Mononuclear cell (primary cell): ENCODE data around the gene TMEM97. TPM values are rescaled to one million over a fixed set of nuclear protein-coding genes. Genes with fewer than 3 reads are reported as not detected.

Experiments used
- H3K27me3 ChIP-seq: 2 replicates; pipeline ENCODE4 v1.6.0; 2011; ENCODE audit warnings: low read length, control low read depth; ENCODE audit not compliant: insufficient read depth
- H3K4me1 ChIP-seq: 2 replicates; pipeline ENCODE4 v1.5.1; 2011; ENCODE audit warnings: mild to moderate bottlenecking, low read length, control low read depth; ENCODE audit not compliant: insufficient read depth
- H3K4me3 ChIP-seq: 2 replicates; pipeline ENCODE4 v1.5.1; 2011; ENCODE audit warnings: mild to moderate bottlenecking, low read length, moderate library complexity
- H3K9me3 ChIP-seq: 2 replicates; pipeline ENCODE4 v1.5.1; 2011; ENCODE audit warnings: low read depth, mild to moderate bottlenecking, control low read depth, low read length
- total RNA-seq: library from RNA; depleted of rRNA; stranded (reverse); fragments of >200 nt; gene quantifications from one replicate; pipeline ENCODE4 v1.2.3, GENCODE V29; 2012

Gene TMEM97
- total RNA-seq, 1 donor = 4.0 TPM

DNA sequence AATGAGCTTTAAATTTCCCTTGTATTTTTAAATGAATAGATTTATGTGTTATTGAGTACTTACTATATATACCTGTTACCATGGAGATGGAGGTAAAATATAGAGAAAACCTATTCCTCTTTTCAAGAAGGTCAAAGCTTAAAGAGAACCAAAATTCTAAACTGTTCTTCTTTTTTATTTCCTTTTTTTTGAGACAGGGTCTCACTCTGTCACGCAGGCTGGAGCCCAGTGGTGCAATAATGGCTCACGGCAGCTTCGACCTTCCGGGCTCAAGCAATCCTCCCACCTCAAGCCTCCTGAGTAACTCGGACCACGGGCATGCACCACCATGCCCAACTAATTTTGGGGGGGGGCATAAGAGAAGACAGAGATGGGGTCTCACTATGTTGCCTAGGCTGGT, 25.0 kb upstream of the TMEM97 start:
- H3K4me1 ChIP-seq = peaks cover 3% of the 10 kb centered on the region
- H3K27me3 ChIP-seq = peaks cover 9% of the 10 kb centered on the region
- H3K9me3 ChIP-seq = no peaks in the 10 kb centered on the region
- no peak overlapping the region for H3K4me3 ChIP-seq

DNA sequence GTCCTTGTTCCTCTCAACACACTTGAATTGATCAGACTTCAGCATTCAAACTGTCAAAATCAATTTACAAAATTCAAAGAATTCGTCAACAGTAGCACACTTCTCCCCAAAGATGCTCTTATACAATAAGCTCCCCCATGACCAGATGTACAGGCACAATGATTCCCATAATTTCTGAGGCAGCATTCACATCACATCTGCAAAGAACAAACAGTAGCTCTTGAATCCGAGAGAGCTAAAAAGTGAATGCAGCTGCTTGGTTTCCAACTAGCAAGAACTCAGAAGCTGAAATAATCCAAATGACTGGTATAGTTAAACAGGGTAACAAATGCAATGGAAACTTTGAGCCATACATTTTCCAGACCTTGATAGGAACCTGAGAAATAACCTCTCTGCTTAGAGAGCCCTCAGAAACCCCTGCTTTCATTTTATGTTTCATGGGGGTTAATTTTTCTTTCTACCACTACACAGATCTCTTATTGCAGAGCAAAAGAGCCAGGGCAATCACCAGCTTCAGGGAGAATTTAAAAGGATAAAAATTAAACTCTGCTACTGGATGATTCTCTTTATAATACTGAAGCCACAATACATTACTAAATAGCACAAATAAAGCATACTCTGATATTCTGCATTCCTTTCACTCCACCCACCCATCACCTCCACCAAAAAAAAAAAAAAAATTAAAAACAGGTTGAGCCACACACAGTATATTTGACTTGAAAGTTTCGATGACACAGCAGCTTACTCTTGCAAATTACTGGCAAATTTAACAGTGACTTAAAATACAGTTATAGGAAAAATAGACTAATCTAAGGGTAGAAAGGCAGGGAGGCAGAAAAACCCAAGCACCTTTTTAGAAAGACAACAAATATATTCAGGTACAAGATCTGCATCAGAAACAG, 23.1 kb upstream of the TMEM97 start:
- H3K4me3 ChIP-seq = no peak overlapping the region
- peaks cover 7% of the 10 kb centered on the region for H3K27me3 ChIP-seq
- peaks cover 3% of the 10 kb centered on the region for H3K4me1 ChIP-seq
- H3K9me3 ChIP-seq = no peaks in the 10 kb centered on the region

DNA sequence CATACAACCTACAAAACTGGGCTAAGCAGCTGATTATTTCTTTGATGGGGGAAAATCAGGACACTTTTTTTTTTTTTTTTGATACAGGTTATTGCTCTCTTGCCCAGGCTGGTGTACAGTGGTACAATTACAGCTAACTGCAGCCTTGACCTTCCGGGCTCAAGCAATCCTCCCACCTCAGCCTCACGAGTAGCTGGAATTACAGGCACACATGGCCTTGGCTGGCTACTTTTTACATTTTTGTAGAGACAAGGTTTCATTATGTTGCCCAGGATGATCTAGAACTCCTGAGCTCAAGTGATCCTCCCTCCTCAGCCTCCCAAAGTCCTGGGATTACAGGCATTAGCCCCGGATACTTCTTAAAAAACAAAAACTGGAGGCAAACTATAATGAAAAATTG, 20.6 kb upstream of the TMEM97 start:
- peaks cover 3% of the 10 kb centered on the region for H3K4me1 ChIP-seq
- no peak overlapping the region for H3K4me3 ChIP-seq
- peaks cover 2% of the 10 kb centered on the region for H3K27me3 ChIP-seq
- no peaks in the 10 kb centered on the region for H3K9me3 ChIP-seq

DNA sequence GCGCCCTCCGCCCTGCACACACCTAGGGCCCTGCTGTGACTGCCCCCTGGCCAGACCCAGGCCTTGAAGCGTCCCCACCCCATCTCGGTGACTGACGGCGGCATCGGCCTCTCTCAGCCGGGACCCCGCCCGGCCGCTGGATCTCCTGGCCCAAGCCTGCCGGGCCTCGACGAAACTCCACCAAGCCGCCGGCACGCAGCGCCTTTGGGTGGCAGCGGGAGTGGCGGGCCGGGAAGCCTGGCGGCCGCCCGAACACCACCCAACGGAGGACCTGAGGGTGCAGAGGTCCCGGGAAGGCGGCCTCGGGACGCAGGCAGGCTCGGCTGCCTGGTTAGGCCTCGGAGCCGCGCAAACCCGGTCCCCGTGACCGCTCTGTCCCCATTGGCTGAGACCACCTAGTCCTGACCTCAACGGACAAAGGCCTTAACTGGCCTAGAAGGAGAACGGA, 12.0 kb upstream of the TMEM97 start:
- Histone ChIP-seq H3K27me3 (peaks cover 43% of the 10 kb centered on the region), H3K9me3 (no peaks in the 10 kb centered on the region), H3K4me3 (no peak overlapping the region), H3K4me1 (no peaks in the 10 kb centered on the region)

DNA sequence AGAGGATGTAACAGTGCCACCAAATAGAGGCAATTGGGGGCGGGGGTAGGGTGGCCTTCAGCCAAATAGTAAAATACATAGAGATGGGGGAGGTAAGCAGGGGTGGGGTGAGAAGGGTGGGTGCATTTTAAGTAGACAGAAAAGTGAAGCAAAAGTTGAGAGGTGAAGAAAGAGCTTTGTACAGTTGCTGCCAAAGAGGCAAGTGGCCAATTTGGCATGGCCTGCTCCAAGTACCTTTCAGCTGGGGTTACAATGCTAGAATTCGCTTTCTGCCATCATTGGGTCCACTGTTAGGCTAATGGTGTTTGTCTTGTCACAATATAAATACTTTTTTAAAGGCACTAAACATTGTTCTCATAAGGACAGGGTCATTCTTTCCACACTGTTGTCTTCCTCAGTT, 5.2 kb upstream of the TMEM97 start:
- peaks cover 3% of the 10 kb centered on the region for H3K27me3 ChIP-seq
- H3K9me3 ChIP-seq = no peaks in the 10 kb centered on the region
- H3K4me1 ChIP-seq = peaks cover 8% of the 10 kb centered on the region
- no peak overlapping the region for H3K4me3 ChIP-seq

DNA sequence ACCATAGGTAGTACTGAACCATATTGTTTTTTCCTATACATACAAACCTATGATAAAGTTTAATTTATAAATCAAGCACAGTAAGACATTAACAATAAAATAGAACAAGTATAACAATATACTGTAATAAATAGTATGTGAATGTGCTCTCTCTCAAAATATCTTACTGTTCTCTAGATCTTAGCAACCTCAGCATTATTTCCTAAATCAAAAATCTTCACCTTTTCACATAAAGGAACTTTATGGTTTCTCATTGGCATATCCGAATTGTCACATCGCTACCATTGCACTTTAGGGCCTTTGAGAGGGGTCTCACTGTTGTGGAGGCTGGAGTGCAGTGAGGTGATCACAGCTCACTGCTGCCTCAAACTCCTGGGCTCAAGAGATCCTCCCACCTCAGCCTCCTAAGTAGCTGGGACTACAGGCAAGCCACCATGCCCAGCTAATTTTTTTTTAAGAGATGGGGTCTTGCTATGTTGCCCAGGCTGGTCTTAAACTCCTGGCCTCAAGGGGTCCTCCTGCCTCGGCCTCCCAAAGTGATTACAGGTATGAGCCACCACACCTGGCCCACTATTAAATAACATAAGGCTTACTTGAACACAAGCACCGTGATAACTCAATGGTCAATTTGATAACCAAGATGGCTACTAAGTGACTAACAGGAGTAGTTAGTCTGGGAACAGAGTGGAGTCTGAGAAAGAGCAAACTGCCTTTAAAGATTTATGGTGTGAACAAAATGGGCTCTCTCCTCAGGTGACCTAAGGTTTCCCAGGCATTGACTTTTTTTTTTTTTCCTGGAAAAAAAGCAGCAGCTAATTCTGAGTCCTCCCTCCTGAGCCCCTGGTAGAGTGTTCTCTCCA, 2.9 kb upstream of the TMEM97 start:
- H3K4me1 ChIP-seq = peaks cover 18% of the 10 kb centered on the region
- H3K9me3 ChIP-seq = no peaks in the 10 kb centered on the region
- H3K4me3 ChIP-seq = no peak overlapping the region
- no peaks in the 10 kb centered on the region for H3K27me3 ChIP-seq

DNA sequence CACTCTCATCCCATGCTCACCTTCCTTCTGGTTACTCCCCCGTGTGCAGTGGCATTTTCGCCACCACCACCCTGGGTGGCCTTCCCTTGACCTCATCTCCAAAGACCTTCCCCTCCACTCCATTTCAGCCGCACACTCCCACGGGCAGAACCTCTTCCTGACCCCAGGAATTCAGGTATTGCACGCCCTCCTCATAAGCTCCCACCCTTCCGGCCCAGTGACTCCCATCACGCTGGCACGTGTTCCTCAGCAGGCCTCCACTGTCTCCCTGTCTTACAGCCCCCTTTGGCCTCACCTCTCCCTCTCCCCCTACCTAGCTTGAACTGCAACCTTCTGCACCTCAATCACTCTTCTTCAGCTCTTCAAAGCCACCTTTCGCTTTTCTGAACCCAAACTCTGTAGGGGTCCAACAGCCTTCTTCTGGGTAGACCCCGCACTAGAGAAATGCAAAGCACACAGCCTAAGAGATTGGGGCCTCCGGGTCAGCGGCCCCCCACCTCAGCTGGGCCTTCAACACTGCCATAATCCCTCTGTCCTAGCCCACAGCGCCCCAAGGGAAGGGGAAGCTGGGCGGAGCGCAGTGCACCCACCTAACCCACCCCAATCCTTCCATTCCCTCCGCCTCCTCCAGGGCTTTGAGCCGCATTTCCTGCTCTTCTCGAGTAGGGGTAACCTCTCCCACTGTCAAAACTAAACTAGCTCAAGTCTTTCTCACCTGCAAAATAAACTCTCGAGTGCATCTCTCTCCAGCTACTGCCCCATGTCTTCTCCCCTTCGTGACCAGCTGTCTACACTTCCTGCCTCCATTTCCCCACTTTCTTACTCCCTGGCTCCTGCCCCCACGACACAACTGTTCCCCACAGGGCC, 1.7 kb upstream of the TMEM97 start:
- H3K27me3 ChIP-seq = no peaks in the 10 kb centered on the region
- H3K9me3 ChIP-seq = no peaks in the 10 kb centered on the region
- peaks cover 18% of the 10 kb centered on the region for H3K4me1 ChIP-seq
- H3K4me3 ChIP-seq = no peak overlapping the region

DNA sequence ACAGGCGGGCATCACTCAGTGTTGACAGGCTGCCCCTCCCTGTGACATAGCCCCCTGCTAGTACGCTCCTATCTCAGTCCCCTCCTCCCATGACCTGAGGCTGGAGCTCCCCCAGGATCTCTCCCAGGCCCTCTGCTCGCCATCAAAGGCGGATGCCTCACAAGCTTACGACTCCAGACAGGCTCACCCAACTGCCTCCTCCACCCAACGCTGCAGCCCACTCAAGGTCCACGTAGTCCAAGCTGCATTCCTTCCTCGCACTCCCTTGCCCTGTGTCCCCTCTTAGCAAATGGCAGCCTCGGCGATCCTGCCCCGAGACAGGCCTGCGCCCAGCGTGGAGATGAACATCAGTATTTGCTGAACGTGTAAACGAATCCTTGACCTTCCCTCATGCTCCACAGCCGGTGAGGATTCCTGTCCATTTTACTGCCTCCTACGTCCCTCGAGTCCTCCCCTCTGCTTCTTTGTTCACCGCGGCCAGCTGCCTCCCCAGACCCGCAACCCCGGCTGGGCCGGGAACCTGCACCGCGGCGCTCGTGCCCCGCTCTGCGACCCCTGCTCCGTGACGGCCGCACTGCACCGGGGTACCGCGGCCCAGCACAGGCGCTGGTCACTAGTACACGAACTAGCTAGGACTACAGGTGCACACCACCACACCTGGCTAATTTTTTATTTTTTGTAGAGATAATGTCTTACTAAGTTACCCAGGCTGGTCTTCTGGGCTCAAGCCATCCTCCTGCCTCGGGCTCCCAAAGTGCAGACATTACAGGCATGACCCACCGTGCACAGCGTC, 838 bp upstream of the TMEM97 start:
- Histone ChIP-seq H3K9me3 (no peaks in the 10 kb centered on the region), H3K4me3 (peak overlapping the region; percentile 55), H3K27me3 (no peaks in the 10 kb centered on the region), H3K4me1 (peaks cover 18% of the 10 kb centered on the region)

DNA sequence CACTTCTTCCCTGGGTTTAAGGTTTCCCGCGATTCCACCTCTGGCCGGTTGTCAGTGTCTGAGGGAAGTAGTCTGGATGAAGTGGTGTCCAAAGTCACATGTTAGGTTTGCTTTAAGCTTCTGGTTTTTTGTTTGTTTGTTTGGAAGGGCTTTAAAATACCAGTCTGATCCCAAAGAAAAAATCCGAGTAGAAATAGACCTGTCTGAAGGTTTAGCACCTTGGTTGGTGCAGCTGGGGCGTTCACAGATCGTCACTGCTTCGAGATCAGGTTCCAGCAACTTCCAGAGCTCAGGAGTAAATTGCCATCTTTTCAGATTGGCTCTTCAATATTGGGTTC, 567 bp downstream of the TMEM97 start:
- Histone ChIP-seq H3K4me1 (peaks cover 24% of the 10 kb centered on the region), H3K9me3 (no peaks in the 10 kb centered on the region), H3K4me3 (peak overlapping the region; percentile 55)

DNA sequence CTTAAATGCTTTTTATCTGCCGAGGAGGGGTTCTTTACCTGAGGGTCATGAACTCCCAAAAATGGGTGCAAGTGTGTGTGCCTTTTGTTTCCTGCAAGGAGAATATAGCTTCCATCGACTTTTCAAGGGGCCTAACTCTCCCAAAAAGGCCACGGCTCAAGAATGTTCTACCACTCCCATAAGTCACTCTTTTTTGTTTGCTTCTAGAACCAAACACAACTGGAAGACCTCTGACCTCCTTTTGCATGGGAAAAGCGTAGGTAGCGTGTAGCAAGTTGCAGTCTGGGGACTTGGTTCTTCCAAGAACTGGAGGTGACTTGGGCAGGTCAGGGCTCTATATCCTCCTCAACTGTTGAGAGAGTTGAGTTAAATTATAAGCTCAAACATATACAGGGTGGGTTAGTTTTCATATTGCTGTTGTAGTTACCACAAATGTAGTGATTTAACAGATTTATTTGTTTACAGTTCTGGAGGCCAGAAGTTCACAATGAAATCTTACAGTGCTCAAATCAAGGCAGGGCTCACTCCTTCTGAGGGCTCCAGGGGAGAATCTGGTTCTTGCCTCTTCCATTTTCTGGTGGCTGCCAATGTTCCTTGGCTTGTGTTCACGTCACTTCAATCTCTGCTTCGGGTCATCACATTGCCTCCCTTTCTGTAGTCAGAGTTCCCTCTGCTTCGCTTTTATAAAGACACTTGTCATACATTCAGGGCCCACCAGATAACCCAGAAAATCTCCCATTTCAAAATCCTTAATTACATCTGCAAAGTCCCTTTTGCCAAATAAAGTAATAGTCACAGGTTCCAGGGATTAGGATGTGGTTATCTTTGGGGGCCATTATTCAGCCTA, 1.4 kb downstream of the TMEM97 start:
- Histone ChIP-seq H3K9me3 (no peaks in the 10 kb centered on the region), H3K4me3 (no peak overlapping the region), H3K27me3 (no peaks in the 10 kb centered on the region), H3K4me1 (peaks cover 30% of the 10 kb centered on the region)

More for the DNA sequence above, 567 bp downstream of the TMEM97 start:
- H3K27me3 ChIP-seq = no peaks in the 10 kb centered on the region

DNA sequence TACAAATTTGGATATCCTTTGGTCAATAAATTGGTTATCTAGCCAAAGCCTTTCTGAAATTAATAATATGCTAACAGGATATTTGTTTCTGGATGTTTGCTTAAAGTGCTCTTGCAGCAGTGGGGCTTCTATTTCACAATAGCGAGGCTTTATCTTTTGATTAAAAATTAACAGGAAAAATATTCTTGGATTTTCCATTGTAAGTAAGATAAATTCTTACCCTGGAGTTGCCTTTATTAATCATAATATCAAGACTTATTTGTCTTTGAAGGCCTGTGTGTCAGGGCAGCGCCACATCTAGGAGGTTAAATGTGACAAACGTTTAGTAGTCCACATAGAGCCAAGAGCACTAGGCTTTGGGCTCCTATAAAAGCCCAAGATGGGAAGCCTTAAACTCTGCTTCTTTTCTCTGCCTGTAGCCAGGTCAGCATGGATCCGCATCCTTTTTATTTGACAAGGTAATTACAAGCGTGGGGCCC, 5.3 kb downstream of the TMEM97 start:
- H3K4me1 ChIP-seq = peaks cover 19% of the 10 kb centered on the region
- H3K4me3 ChIP-seq = no peak overlapping the region
- no peaks in the 10 kb centered on the region for H3K27me3 ChIP-seq

DNA sequence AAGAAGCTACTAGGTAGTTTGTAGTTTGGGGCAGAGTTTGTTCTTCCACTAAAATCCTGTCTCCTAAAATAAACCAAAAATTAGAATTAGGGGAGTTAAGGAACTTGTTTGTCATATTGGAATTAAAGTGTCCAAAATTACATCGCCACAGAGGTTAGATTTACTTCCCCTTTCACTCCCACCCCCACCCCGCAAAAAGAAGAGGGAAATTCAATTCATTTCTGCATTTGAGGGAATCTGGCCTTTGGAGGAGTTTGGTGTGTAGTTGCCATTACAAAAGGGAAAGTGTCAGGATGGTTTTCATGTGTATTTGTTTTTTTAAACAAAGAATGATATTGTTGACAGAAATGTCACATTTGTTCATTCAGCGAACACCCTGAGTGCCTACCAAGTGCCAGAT, 5.8 kb downstream of the TMEM97 start:
- H3K4me3 ChIP-seq = no peak overlapping the region

More for the DNA sequence above, 5.3 kb downstream of the TMEM97 start:
- H3K9me3 ChIP-seq = no peaks in the 10 kb centered on the region

DNA sequence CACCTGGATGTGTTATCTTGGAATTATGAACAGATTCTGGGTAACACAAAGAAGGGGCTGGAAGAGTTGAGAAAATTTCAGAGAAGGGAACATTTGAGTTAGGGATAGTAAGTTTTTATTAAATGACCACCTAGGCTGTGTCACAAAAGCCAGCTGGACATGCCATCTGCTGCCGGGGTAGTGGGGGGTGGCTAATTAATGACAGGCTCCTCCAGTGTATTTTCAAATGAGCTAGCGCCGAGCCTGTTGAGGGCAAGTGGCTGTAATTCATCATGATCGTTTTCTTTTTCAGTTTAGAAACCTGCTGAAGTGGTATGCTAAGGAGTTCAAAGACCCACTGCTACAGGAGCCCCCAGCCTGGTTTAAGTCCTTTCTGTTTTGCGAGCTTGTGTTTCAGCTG, 6.2 kb downstream of the TMEM97 start:
- H3K4me1 ChIP-seq = peaks cover 12% of the 10 kb centered on the region
- no peaks in the 10 kb centered on the region for H3K27me3 ChIP-seq
- no peak overlapping the region for H3K4me3 ChIP-seq
- H3K9me3 ChIP-seq = no peaks in the 10 kb centered on the region

More for the DNA sequence above, 5.8 kb downstream of the TMEM97 start:
- Histone ChIP-seq H3K9me3 (no peaks in the 10 kb centered on the region), H3K27me3 (no peaks in the 10 kb centered on the region), H3K4me1 (peaks cover 15% of the 10 kb centered on the region)
